ENCODE data around the gene RAB27B.
"Not testable (repeated sequence)": the region's sequence is repeated elsewhere in the genome, so short reads cannot be mapped to it uniquely, and the experiment has no call there.

Gene RAB27B

DNA sequence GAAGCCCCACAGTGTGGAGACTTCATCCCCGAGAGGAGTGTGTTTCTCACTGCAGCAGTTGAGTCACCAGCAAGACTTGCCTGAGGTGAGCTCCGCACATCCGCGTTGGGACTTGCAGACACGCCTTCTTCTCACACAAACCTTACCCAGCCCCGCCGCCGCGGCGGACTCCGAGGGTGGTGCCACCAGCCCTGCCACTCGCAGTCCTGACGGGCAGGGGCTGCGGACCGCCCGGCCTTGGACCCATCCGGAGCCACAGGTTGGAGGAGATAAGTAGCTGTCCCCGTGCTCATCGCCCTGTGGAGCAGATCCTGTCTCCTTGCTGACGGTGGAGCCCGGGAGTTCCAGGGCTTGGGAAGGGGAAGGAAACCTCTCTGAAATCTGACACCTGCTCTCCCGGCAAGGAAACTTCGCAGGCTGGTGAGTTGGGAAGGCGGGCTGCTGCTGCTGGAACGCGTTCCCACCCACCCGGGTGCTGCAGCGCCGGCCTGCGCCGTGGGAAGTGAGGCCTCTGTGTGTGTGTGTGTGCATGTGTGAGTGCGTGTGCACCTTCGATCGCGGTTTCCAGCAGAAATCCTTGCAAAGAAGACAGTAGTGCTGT lies at the start of gene RAB27B:
TSS of gene RAB27B (plus strand) at position 197 of the 601 bp plus-strand sequence. CDS start 49,109 bp downstream, outside the sequence.
- peak; percentile 4 for DNase-seq

GRCh38 chr18:54780285-54780861 lies 47.9 kb upstream of the RAB27B start:
- no peak for DNase-seq

- DNase-seq: no peak
These were observed 47.3 kb upstream of the RAB27B start for GRCh38 chr18:54780970-54781369.

- DNase-seq: no peak
These were observed 45.1 kb upstream of the RAB27B start for GRCh38 chr18:54783139-54783538.

- no peak for DNase-seq
These were observed 42.1 kb upstream of the RAB27B start for GRCh38 chr18:54786206-54786605.

GRCh38 chr18:54787121-54787520 lies 41.2 kb upstream of the RAB27B start:
- DNase-seq: no peak

GRCh38 chr18:54787616-54788015 lies 40.7 kb upstream of the RAB27B start:
- no peak for DNase-seq

GRCh38 chr18:54790109-54790508 lies 38.2 kb upstream of the RAB27B start:
- DNase-seq: no peak

GRCh38 chr18:54791657-54792056 lies 36.6 kb upstream of the RAB27B start:
- DNase-seq: no peak

DNA sequence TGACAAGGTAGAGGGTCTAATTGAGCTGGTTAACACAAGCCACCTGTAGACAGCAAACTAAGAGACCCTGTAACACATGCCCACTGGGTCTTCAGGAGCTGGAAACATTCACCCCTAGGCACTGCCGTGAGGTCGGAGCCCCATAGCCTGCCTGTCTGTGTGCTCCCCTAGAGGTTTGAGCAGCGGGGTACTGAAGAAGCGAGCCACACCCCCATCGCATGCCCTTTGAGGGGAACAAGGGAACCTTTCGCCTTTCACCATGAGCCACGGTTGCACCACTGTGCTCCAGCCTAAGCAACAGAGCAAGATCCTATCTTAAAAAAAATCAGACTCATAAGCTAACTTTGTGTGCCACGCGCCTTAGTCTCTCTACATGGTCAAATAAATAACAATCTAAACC lies 36.2 kb upstream of the RAB27B start:
- DNase-seq: no peak

DNA sequence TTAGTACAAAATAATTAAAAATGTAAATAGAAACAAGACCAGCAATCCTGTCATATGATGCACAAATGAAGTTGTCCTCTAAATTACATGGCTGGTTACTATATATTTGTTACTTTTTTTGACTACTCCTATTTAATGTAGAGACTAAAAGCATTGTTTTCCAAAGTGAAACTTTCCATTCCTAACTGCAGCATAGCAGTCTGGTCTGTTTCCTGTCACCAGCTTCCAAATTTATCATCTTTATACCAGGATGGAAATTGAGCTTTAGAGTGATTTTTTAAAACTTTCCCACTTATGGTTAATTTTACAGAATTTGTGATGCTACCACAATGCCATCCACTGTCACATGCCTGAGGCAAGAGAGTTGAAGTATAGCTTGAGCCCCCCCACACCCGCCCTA lies 33.5 kb upstream of the RAB27B start:
- DNase-seq: no peak

GRCh38 chr18:54798186-54798585 lies 30.1 kb upstream of the RAB27B start:
- DNase-seq: no peak

GRCh38 chr18:54801374-54801773 lies 26.9 kb upstream of the RAB27B start:
- no peak for DNase-seq

GRCh38 chr18:54802178-54802577 lies 26.1 kb upstream of the RAB27B start:
- DNase-seq: no peak

GRCh38 chr18:54802686-54803395 lies 25.4 kb upstream of the RAB27B start:
- DNase-seq: no peak

GRCh38 chr18:54805571-54806334 lies 22.5 kb upstream of the RAB27B start:
- no peak for DNase-seq

DNA sequence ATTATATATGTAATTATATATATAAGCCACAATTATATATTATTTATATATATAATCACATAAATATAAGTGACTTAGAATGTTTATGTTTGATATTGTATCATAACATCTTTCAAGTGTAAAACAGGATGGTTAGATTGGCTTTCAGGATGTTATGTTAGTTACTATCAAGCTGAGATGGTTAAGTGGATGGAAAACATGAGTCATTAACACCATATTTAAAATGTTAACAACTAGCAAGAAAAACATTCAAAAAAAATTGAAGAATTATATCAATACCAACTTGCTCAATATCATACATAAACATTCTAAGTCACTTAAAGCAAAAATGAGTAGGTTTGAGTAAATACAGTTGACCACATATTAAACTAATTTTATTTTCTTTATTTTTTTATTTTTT lies 21.8 kb upstream of the RAB27B start:
- no peak for DNase-seq

DNA sequence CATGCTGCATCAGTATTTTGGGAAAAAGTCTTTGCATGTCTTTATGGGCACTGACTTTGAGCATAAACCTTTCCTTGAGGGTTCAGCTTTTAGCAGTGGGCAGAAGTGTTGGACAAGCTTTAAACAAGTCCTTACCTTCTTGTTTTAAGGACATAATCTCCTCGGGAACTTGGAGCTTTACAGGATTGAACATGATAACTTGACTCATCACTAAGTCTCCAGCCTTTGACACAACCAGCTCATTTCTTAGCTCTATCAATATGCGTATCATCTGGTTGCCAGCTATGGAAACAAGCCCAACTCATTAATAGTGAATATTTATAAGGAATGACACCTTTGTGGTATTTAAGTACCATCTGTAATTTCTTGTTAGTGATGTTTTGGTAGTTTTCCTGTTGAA lies 21.0 kb upstream of the RAB27B start:
- no peak for DNase-seq

- not testable (repeated sequence) for DNase-seq
These were observed 17.6 kb upstream of the RAB27B start for GRCh38 chr18:54810662-54811061.

- DNase-seq: no peak
These were observed 15.4 kb upstream of the RAB27B start for GRCh38 chr18:54812885-54813284.

- DNase-seq: no peak
These were observed 15.0 kb upstream of the RAB27B start for GRCh38 chr18:54813305-54813704.

DNA sequence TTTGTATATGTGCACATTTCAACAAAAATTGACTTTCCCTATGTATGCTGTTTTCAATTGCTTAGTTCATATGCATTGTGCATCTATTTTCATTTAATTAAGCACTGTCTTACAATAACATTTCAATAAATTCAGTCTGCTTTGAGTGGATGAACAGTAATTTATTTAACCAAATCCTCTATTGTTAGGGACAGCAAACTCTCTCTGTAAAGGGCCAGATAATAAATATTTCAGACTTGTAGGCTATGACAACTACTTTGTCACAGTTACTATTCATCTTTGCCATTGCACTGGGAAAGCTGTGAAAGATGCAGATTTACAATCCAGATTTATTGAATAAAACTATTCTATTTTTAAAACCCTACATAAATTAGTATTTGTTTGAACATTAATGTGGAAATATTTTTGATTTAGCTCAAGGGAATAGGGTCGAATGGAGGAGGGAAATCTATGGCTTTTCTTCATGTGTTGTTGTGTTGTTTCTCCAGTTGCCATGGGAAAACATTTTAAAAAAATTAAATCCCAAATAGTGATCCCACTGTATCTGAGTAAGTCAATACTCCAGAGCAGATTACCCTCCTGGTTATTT lies 14.2 kb upstream of the RAB27B start:
- no peak for DNase-seq

- DNase-seq: no peak
These were observed 13.2 kb upstream of the RAB27B start for GRCh38 chr18:54815086-54815485.

All from NCI-H1436 (cell line).